ENCODE measurements around the gene DES. TPM values are rescaled to one million over a fixed set of nuclear protein-coding genes. Genes with fewer than 3 reads are reported as not detected.

DES gene
- 182 TPM for total RNA-seq

GRCh38 chr2:219418155-219419011, at the start of gene DES:
DES (plus strand) TSS chr2:219418377; CDS start chr2:219418463, 86 bp downstream.
- H3K27me3 ChIP-seq = no peaks in the 10 kb centered on the region
- no peaks in the 10 kb centered on the region for H3K9me3 ChIP-seq
- TF ChIP-seq, protein P1, sequence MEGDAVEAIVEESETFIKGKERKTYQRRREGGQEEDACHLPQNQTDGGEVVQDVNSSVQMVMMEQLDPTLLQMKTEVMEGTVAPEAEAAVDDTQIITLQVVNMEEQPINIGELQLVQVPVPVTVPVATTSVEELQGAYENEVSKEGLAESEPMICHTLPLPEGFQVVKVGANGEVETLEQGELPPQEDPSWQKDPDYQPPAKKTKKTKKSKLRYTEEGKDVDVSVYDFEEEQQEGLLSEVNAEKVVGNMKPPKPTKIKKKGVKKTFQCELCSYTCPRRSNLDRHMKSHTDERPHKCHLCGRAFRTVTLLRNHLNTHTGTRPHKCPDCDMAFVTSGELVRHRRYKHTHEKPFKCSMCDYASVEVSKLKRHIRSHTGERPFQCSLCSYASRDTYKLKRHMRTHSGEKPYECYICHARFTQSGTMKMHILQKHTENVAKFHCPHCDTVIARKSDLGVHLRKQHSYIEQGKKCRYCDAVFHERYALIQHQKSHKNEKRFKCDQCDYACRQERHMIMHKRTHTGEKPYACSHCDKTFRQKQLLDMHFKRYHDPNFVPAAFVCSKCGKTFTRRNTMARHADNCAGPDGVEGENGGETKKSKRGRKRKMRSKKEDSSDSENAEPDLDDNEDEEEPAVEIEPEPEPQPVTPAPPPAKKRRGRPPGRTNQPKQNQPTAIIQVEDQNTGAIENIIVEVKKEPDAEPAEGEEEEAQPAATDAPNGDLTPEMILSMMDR (IDR thresholded peaks at IDR 0.05) = peak in 1 of 3 experiments; percentile 13
- no peak for DNase-seq (ENCODE audit: low spot score in 2 of 2)
- intact Hi-C loops (cut with DNase I) = no loop called here
- H3K4me3 ChIP-seq = peak within 1 kb of the TSS; percentile 37 to 50
- no peaks in the 10 kb centered on the region for H3K36me3 ChIP-seq
- peaks cover 6 to 25% of the 10 kb centered on the region in 2 donors for H3K4me1 ChIP-seq
- H3K27ac ChIP-seq = peak within 1 kb of the TSS; percentile 62 to 64

GRCh38 chr2:219368690-219369191, 49.4 kb upstream of the DES start:
- H3K36me3 ChIP-seq = peaks cover 5 to 6% of the 10 kb centered on the region in 2 donors
- peak overlapping the region; percentile 38 to 52 for H3K27ac ChIP-seq
- H3K27me3 ChIP-seq = no peaks in the 10 kb centered on the region
- H3K4me3 ChIP-seq = peak overlapping the region in 1 of 2 donors; percentile 50
- DNase-seq (ENCODE audit: low spot score in 2 of 2) = no peak
- intact Hi-C loops (cut with DNase I) = no loop called here
- H3K4me1 ChIP-seq = peaks cover 4 to 8% of the 10 kb centered on the region in 2 donors
- TF ChIP-seq, protein P1 (IDR thresholded peaks at IDR 0.05) = no peak
- H3K9me3 ChIP-seq = no peaks in the 10 kb centered on the region

- H3K9me3 ChIP-seq = no peaks in the 10 kb centered on the region
- peak overlapping the region in 1 of 2 donors; percentile 38 for H3K27ac ChIP-seq
- DNase-seq (ENCODE audit: low spot score in 2 of 2) = no peak
- TF ChIP-seq, protein P1 (IDR thresholded peaks at IDR 0.05) = no peak
- H3K36me3 ChIP-seq = peaks cover 12 to 13% of the 10 kb centered on the region in 2 donors
- peaks cover 4 to 8% of the 10 kb centered on the region in 2 donors for H3K4me1 ChIP-seq
- H3K27me3 ChIP-seq = no peaks in the 10 kb centered on the region
- intact Hi-C loops (cut with DNase I) = no loop called here
- H3K4me3 ChIP-seq = no peak overlapping the region
Measured at GRCh38 chr2:219369447-219369861, 48.7 kb upstream of the DES start.

DNA sequence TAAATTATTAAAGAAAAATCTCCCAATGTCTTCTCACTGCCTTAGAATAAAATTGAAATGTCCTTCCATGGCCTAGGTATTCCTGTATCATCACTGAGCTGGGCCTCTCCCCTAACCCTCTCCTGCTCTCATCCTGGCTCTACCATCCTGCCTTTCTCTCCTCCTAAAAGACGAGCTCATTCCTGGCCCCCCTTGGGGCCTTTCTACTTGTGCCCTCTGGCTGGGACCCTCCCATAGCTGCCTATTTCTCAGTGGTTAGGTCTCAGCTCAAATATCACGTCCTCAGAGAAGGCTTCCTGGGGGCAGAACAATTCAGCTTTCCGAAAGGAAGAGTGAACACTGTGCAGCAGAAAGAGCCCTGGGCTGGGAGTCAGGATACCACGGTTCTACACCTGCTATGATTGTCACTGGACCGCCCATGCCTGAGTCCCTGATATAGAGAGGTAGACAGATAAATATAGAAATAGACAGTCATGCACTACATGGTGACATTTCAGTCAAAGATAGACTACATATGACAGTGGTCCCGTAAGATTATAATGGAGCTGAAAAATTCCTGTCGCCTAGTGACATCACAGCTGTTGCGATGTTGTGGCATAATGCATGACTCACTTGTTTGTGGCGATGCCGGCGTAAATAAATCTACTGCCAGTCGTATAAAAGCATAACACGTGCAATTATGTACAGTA, 39.9 kb upstream of the DES start:
- Histone ChIP-seq H3K4me1 (no peaks in the 10 kb centered on the region), H3K27me3 (no peaks in the 10 kb centered on the region), H3K27ac (no peak overlapping the region), H3K36me3 (peaks cover 43 to 57% of the 10 kb centered on the region in 2 donors), H3K4me3 (no peak overlapping the region), H3K9me3 (no peaks in the 10 kb centered on the region)
- intact Hi-C loops (cut with DNase I) = no loop called here
- TF ChIP-seq, protein P1 (IDR thresholded peaks at IDR 0.05) = no peak
- DNase-seq (ENCODE audit: low spot score in 2 of 2) = no peak

- Histone ChIP-seq H3K27me3 (no peaks in the 10 kb centered on the region), H3K27ac (no peak overlapping the region), H3K36me3 (peaks cover 49 to 64% of the 10 kb centered on the region in 2 donors), H3K4me1 (no peaks in the 10 kb centered on the region), H3K4me3 (no peak overlapping the region), H3K9me3 (no peaks in the 10 kb centered on the region)
- TF ChIP-seq, protein P1 (IDR thresholded peaks at IDR 0.05) = no peak
- intact Hi-C loops (cut with DNase I) = no loop called here
- DNase-seq (ENCODE audit: low spot score in 2 of 2) = no peak
Measured at GRCh38 chr2:219380926-219381325, 37.3 kb upstream of the DES start.
